Heart left ventricle (tissue), 13 donors: ENCODE data around the gene PIPOX.

ENCODE experiments used
- POLR2A ChIP-seq, 2 donors: fragments of 450-650 bp; IDR thresholded peaks; one replicate each; pipeline ENCODE4 v1.6.1; 2017; ENCODE audit warnings: antibody characterized with exemption in 2 of 2, mild to moderate bottlenecking in 2 of 2, moderate library complexity in 2 of 2
- TF ChIP-seq, protein P1 (sequence below), 12 donors: fragments of 200-600 bp; sonication (generic) in 4 of 12; IDR thresholded peaks; one replicate each; pipeline versions ENCODE4 v1.5.0 to v1.8.0; 2018 to 2022; ENCODE audit warnings: antibody characterized with exemption in 12 of 12, mild to moderate bottlenecking in 5 of 12
- donor health status: ischemic (EF 13 %, LVEDD 7.1; RV severe dilation, severe dysfunction).
- donor health status: DM: no; HTN: yes; CAD: no.
- donor health status: DM: no; HTN: no; CAD: no.
- donor health status: ischemic (EF 25% LVEDD 6.9; RV normal size, moderate dysfunction).
- donor health status: ischemic (EF 25% LVEDD 5.7; RV mildly dilated, moderate dysfunction).
- donor health status: ischemic (EF 35%, LVEDD 5.7; RV mildly dilated, moderate dysfunction).
- donor health status: nonischemic (EF 11% LVEDD 7.7; RV severe dilation, severe dysfunction).
- donor health status: DM: yes; HTN: yes; CAD: no.
- donor health status: PGD.
- donor health status: ischemic (EF 29% LVEDD 5.4; RV normal size, mild dysfunction).
- donor health status: nonischemic (EF 23%, LVEDD 6.1; RV moderate dilation, normal function).

DNA sequence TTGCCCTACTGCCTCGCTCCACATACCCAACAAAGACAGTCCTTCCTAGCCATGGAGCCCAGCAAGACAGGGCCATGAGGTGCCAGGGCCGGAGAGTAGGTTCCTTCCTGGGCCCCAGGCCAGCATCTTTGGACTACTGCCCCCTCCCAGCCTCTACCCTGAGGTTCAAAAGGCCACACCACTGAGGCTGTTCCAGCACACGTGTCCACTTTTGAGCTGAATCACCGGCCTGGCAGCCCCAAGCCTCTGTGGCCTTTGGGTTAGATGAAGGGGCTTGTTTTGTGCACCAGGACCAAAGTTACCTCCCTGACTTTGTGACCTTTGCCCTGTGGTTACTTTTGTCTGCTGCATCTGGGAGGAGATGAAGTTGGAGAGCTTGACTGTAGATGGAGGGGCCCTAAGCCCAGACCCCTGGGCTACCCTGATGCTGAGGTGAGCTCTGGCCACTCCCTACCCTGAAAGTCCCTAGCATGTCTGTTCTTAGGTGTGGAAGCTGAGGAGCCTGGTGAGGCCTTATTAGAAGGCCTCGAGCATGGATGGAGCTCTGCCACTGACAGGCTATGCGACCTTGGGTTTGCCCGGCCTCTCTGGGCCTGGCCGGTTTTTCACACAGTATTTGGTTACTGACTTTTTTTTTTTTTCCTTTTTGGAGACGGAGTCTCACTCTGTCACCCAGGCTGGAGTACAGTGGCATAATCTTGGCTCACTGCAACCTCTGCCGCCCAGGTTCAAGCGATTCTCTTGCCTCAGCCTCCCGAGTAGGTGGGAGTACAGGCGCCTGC, 49.1 kb upstream of the PIPOX start:
- TF ChIP-seq, protein P1, sequence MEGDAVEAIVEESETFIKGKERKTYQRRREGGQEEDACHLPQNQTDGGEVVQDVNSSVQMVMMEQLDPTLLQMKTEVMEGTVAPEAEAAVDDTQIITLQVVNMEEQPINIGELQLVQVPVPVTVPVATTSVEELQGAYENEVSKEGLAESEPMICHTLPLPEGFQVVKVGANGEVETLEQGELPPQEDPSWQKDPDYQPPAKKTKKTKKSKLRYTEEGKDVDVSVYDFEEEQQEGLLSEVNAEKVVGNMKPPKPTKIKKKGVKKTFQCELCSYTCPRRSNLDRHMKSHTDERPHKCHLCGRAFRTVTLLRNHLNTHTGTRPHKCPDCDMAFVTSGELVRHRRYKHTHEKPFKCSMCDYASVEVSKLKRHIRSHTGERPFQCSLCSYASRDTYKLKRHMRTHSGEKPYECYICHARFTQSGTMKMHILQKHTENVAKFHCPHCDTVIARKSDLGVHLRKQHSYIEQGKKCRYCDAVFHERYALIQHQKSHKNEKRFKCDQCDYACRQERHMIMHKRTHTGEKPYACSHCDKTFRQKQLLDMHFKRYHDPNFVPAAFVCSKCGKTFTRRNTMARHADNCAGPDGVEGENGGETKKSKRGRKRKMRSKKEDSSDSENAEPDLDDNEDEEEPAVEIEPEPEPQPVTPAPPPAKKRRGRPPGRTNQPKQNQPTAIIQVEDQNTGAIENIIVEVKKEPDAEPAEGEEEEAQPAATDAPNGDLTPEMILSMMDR (IDR thresholded peaks at IDR 0.05) = no peak
- TF ChIP-seq POLR2A (IDR thresholded peaks at IDR 0.05) = no peak
